HL-60 (cell line): ENCODE data around the gene RET.

Experiments
- DNase-seq, 2 experiments: peaks; one replicate each; pipeline ENCODE4 v3.0.0-alpha.2; 2010 to 2020; ENCODE audit warnings: low read depth in 1 of 2, low spot score in 1 of 2
- H3K27ac ChIP-seq: fragments of 250-450 bp; sonication (Bioruptor Pico); replicated peaks from 2 replicates; pipeline ENCODE4 v1.5.1; 2020; ENCODE audit warnings: mild to moderate bottlenecking, moderate library complexity
- H3K27me3 ChIP-seq: fragments of 250-450 bp; sonication (Bioruptor Pico); 2 replicates; pipeline ENCODE4 v1.5.1; 2021; ENCODE audit warnings: mild to moderate bottlenecking, moderate library complexity; ENCODE audit not compliant: insufficient read depth, poor library complexity, severe bottlenecking
- H3K4me3 ChIP-seq: replicated peaks from 2 replicates; pipeline ENCODE4 v1.5.1; 2011; ENCODE audit warnings: mild to moderate bottlenecking, control low read depth, low read length; ENCODE audit not compliant: insufficient read depth
- GABPA ChIP-seq: IDR thresholded peaks from 2 replicates; pipeline ENCODE4 v1.6.1; 2012; ENCODE audit warnings: low read depth
- POLR2AphosphoS5 ChIP-seq: IDR thresholded peaks from 2 replicates; pipeline ENCODE4 v1.6.1; 2012; ENCODE audit warnings: low read depth
- SPI1 ChIP-seq: IDR thresholded peaks from 2 replicates; pipeline ENCODE4 v1.6.1; 2012; ENCODE audit warnings: low read depth, mild to moderate bottlenecking, borderline replicate concordance
- TF ChIP-seq, protein P1 (sequence below): IDR thresholded peaks from one replicate; pipeline ENCODE4 v1.5.1; 2011; ENCODE audit warnings: low read length, control low read depth, inconsistent platforms; ENCODE audit not compliant: insufficient read depth
- TF ChIP-seq, protein P2 (sequence below): IDR thresholded peaks from 2 replicates; pipeline ENCODE4 v1.6.1; 2012; ENCODE audit warnings: low read depth; ENCODE audit not compliant: insufficient replicate concordance

Gene RET

DNA sequence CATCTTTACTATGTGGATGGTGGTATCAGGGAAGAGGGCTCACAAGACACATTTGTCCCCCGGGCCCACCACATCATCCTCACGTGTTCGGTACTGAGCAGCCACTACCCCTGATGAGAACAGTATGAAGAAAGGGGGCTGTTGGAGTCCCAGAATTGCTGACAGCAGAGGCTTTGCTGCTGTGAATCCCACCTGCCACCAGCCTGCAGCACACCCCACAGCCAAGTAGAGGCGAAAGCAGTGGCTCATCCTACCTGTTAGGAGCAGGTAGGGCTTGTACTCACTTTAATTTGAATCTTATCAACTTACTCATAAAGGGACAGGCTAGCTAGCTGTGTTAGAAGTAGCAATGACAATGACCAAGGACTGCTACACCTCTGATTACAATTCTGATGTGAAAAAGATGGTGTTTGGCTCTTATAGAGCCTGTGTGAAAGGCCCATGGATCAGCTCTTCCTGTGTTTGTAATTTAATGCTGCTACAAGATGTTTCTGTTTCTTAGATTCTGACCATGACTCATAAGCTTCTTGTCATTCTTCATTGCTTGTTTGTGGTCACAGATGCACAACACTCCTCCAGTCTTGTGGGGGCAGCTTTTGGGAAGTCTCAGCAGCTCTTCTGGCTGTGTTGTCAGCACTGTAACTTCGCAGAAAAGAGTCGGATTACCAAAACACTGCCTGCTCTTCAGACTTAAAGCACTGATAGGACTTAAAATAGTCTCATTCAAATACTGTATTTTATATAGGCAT, 52.3 kb downstream of the RET start:
- Histone ChIP-seq H3K27ac (peak overlapping the region; percentile 55), H3K4me3 (no peak overlapping the region), H3K27me3 (no peaks in the 10 kb centered on the region)
- DNase-seq: peak; percentile 79 to 88
- TF ChIP-seq, protein P1, sequence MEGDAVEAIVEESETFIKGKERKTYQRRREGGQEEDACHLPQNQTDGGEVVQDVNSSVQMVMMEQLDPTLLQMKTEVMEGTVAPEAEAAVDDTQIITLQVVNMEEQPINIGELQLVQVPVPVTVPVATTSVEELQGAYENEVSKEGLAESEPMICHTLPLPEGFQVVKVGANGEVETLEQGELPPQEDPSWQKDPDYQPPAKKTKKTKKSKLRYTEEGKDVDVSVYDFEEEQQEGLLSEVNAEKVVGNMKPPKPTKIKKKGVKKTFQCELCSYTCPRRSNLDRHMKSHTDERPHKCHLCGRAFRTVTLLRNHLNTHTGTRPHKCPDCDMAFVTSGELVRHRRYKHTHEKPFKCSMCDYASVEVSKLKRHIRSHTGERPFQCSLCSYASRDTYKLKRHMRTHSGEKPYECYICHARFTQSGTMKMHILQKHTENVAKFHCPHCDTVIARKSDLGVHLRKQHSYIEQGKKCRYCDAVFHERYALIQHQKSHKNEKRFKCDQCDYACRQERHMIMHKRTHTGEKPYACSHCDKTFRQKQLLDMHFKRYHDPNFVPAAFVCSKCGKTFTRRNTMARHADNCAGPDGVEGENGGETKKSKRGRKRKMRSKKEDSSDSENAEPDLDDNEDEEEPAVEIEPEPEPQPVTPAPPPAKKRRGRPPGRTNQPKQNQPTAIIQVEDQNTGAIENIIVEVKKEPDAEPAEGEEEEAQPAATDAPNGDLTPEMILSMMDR: no peak
- peak; percentile 55; the same call in 1 of the 2 replicates for TF ChIP-seq SPI1
- TF ChIP-seq, protein P2, sequence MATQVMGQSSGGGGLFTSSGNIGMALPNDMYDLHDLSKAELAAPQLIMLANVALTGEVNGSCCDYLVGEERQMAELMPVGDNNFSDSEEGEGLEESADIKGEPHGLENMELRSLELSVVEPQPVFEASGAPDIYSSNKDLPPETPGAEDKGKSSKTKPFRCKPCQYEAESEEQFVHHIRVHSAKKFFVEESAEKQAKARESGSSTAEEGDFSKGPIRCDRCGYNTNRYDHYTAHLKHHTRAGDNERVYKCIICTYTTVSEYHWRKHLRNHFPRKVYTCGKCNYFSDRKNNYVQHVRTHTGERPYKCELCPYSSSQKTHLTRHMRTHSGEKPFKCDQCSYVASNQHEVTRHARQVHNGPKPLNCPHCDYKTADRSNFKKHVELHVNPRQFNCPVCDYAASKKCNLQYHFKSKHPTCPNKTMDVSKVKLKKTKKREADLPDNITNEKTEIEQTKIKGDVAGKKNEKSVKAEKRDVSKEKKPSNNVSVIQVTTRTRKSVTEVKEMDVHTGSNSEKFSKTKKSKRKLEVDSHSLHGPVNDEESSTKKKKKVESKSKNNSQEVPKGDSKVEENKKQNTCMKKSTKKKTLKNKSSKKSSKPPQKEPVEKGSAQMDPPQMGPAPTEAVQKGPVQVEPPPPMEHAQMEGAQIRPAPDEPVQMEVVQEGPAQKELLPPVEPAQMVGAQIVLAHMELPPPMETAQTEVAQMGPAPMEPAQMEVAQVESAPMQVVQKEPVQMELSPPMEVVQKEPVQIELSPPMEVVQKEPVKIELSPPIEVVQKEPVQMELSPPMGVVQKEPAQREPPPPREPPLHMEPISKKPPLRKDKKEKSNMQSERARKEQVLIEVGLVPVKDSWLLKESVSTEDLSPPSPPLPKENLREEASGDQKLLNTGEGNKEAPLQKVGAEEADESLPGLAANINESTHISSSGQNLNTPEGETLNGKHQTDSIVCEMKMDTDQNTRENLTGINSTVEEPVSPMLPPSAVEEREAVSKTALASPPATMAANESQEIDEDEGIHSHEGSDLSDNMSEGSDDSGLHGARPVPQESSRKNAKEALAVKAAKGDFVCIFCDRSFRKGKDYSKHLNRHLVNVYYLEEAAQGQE: no peak
- peak; percentile 81 for TF ChIP-seq POLR2AphosphoS5
- no peak for TF ChIP-seq GABPA

DNA sequence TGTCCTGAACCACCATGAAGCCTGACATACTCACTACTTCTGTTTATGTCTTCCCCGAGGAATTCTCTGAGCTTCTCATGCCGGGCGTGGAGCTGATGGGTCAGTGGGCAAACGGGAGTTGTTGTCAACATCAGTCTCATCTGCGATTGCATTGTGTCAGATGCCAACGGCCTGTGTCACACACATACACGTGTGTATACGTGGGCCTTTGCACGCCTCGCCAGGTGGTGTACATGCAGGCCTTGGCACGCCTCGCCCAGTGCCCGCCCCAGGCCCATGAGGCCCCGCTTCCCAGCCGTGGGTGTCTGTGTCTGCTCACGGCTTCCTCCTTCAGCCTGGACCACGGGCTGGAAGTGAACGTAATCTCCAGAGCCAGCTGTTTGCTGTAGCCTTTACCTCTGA, 53.9 kb downstream of the RET start:
- no peaks in the 10 kb centered on the region for H3K27me3 ChIP-seq
- TF ChIP-seq SPI1 (no peak), GABPA (no peak), POLR2AphosphoS5 (no peak)
- TF ChIP-seq, protein P1: no peak
- TF ChIP-seq, protein P2: no peak
- H3K27ac ChIP-seq: no peak overlapping the region
- no peak overlapping the region for H3K4me3 ChIP-seq
- no peak for DNase-seq

DNA sequence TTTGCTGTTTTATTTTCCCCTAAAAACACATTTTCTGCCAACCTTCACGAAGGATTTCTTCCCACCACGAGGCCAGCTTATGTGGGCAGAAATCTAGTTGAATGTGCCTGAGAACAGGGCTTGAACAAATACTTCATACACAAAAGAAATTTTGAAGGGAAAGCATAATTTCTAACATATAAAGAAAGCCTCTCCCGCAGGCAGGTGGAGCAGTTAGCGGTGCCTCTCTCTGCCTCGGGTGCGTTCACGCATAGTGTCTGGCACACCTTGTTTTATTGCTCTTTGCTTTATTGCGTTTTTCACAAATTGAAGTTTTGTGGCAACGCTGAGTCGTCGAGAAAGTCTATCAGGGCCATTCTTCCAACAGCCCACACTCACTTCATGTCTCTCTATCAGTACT, 54.4 kb downstream of the RET start:
- Histone ChIP-seq H3K27me3 (no peaks in the 10 kb centered on the region), H3K27ac (no peak overlapping the region), H3K4me3 (no peak overlapping the region)
- DNase-seq: no peak
- TF ChIP-seq POLR2AphosphoS5: no peak
- TF ChIP-seq, protein P1: no peak
- TF ChIP-seq, protein P2: no peak
- TF ChIP-seq SPI1: no peak
- no peak for TF ChIP-seq GABPA
